Smooth muscle cell (in vitro differentiated cells): Measurements from ENCODE around the gene GCNT3. TPM values are rescaled to one million over a fixed set of nuclear protein-coding genes. Genes with fewer than 3 reads are reported as not detected.

ENCODE experiments used
- DNase-seq: peaks from one replicate; lab custom pipeline; 2025; ENCODE audit not compliant: unreplicated experiment; lab: John Stamatoyannopoulos, UW
- H2AFZ ChIP-seq: fragments of 200-600 bp; sonication (generic); 2 replicates; pipeline ENCODE4 v1.6.0; 2016; ENCODE audit warnings: antibody characterized with exemption, low read depth, mild to moderate bottlenecking
- H3F3A ChIP-seq: fragments of 200-600 bp; sonication (generic); 2 replicates; pipeline ENCODE4 v1.6.0; 2017; ENCODE audit warnings: antibody characterized with exemption, low read depth
- H3K27ac ChIP-seq: fragments of 200-600 bp; sonication (generic); 2 replicates; pipeline ENCODE4 v1.5.1; 2016; ENCODE audit warnings: low read depth, mild to moderate bottlenecking
- H3K27me3 ChIP-seq: fragments of 200-600 bp; sonication (generic); 2 replicates; pipeline ENCODE4 v1.6.1; 2016; ENCODE audit warnings: low read depth, mild to moderate bottlenecking
- H3K36me3 ChIP-seq: fragments of 200-600 bp; sonication (generic); 2 replicates; pipeline ENCODE4 v1.5.1; 2016; ENCODE audit warnings: low read depth
- H3K4me1 ChIP-seq: fragments of 200-600 bp; sonication (generic); 2 replicates; pipeline ENCODE4 v1.5.1; 2016; ENCODE audit warnings: low read depth
- H3K4me2 ChIP-seq: fragments of 200-600 bp; sonication (generic); 2 replicates; pipeline ENCODE4 v1.6.0; 2016; ENCODE audit warnings: mild to moderate bottlenecking
- H3K4me3 ChIP-seq: fragments of 200-600 bp; sonication (generic); 2 replicates; pipeline ENCODE4 v1.5.1; 2016; ENCODE audit warnings: mild to moderate bottlenecking
- H3K79me2 ChIP-seq: fragments of 200-600 bp; sonication (generic); 2 replicates; pipeline ENCODE4 v1.6.0; 2016; ENCODE audit warnings: low read depth, mild to moderate bottlenecking
- H3K9ac ChIP-seq: fragments of 200-600 bp; sonication (generic); 2 replicates; pipeline ENCODE4 v1.6.0; 2016; ENCODE audit warnings: low read depth
- H3K9me3 ChIP-seq: fragments of 200-600 bp; sonication (generic); replicated peaks from 2 replicates; pipeline ENCODE4 v1.5.1; 2016; ENCODE audit warnings: low read depth
- H4K20me1 ChIP-seq: fragments of 200-600 bp; sonication (generic); 2 replicates; pipeline ENCODE4 v1.6.0; 2016; ENCODE audit warnings: low read depth
- CTCF ChIP-seq: fragments of 200-600 bp; sonication (generic); IDR thresholded peaks from 2 replicates; pipeline ENCODE4 v1.5.1; 2017; ENCODE audit warnings: borderline replicate concordance, mild to moderate bottlenecking, antibody characterized with exemption; ENCODE audit not compliant: insufficient read depth, poor library complexity, severe bottlenecking
- WGBS: methylation state at CpG from one replicate; pipeline ENCODE4 v1.1.7; 2016; ENCODE audit warnings: low lambda C conversion rate; 5-methylcytosine and 5-hydroxymethylcytosine counted together
- polyA plus RNA-seq: library from polyadenylated mRNA; unstranded; fragments of >200 nt; fragmentation: Nextera tagmentation; extraction: Ambion mirVana; gene quantifications from 2 replicates; pipeline ENCODE4 v1.2.1, GENCODE V29; 2016
- total RNA-seq: library from RNA; depleted of rRNA; stranded (reverse); fragments of >200 nt; gene quantifications from 2 replicates; pipeline ENCODE4 v1.2.3, GENCODE V29; 2014

Gene GCNT3
- total and polyA plus RNA-seq, 2 experiments from 2014 or later: not detected

DNA sequence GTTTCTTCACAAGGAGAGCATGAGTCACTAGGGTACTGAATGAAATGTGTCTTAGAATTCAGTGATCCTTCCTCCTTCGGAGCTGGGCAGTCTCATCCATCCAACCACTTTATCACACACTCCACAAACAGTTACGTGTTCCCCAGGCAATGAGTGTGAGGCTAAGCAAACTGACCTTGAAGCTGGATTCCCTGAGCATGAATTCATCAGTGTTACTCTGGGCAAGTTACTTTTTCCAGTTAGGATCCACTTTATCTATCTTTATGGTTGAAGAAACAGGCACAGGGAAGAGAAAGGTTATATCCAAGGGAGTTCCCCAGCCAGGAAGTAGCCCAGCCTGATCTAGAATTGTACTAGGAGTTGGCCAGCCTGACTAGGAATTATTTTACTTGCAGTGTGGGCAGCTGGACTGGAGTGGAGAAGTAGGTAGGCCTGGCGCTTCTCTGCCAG is 17.1 kb upstream of the GCNT3 start:
- Histone ChIP-seq H4K20me1 (no peaks in the 10 kb centered on the region), H3K4me1 (no peaks in the 10 kb centered on the region), H3K9me3 (no peaks in the 10 kb centered on the region), H3K4me3 (no peak overlapping the region), H3K27me3 (no peaks in the 10 kb centered on the region), H3F3A (no peaks in the 10 kb centered on the region), H3K4me2 (peak overlapping the region; percentile 30), H3K79me2 (no peaks in the 10 kb centered on the region), H3K36me3 (no peaks in the 10 kb centered on the region), H3K27ac (peak overlapping the region; percentile 92), H3K9ac (peak overlapping the region; percentile 65), H2AFZ (peak overlapping the region; percentile 64)
- no peak for DNase-seq
- TF ChIP-seq CTCF: no peak
- 34% methylated on average over 3 of the region's 3 CpGs for WGBS

DNA sequence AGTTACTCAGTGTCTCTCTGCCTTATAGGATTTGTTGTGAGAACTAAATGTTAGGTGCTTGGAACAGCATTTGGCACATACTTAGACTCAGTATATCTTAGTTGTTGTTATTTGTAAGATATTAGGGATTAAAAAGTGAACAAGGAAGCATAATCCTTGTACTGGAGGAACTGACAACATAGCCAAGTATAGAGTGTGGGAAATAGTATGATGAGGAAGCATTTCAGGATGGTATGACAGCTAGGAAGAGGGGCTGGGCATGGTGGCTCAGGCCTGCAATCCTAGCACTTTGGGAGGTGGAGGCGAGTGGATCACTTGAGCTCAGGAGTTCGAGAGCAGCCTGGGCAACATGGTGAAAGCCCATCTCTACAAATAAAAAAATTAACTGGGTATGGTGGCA is 16.6 kb upstream of the GCNT3 start:
- Histone ChIP-seq H3K27me3 (no peaks in the 10 kb centered on the region), H3K4me1 (no peaks in the 10 kb centered on the region), H3F3A (no peaks in the 10 kb centered on the region), H3K4me3 (no peak overlapping the region), H3K79me2 (no peaks in the 10 kb centered on the region), H3K36me3 (no peaks in the 10 kb centered on the region), H4K20me1 (no peaks in the 10 kb centered on the region), H3K27ac (peak overlapping the region; percentile 92), H3K4me2 (peak overlapping the region; percentile 30), H3K9ac (peak overlapping the region; percentile 65), H3K9me3 (no peaks in the 10 kb centered on the region), H2AFZ (peak overlapping the region; percentile 64)
- no peak for TF ChIP-seq CTCF
- DNase-seq: no peak
- 95% methylated on average over 2 of the region's 2 CpGs for WGBS

DNA sequence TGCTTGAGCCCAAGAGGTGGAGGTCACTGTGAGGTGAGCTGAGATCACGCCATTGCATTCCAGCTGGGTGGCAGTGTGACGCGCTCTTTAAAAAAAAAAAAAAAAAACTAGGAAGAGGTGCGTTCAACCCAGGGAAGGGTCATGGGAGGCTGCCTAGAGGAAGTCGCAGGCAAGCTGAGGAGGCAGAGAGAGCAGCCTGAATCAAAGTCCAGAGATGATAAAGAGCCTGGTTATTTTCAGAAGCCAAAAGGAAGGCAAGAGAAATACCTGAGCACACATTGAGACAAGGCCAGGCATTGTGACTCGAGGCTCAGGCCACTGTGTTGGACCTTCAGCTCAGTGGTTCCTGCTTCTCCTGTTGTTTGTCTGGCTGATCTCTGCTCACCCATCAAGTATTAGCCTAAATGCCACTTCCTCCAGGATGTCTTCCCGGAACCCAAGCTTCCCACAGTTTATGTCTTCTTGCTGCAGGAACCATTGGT is 16.1 kb upstream of the GCNT3 start:
- H3K4me3 ChIP-seq: no peak overlapping the region
- H3F3A ChIP-seq: no peaks in the 10 kb centered on the region
- 89% methylated on average over 7 of the region's 7 CpGs for WGBS
- H3K79me2 ChIP-seq: no peaks in the 10 kb centered on the region
- TF ChIP-seq CTCF: no peak
- no peak for DNase-seq
- H3K4me1 ChIP-seq: no peaks in the 10 kb centered on the region
- no peaks in the 10 kb centered on the region for H4K20me1 ChIP-seq
- H3K9ac ChIP-seq: peak overlapping the region; percentile 65
- peak overlapping the region; percentile 92 for H3K27ac ChIP-seq
- no peaks in the 10 kb centered on the region for H3K9me3 ChIP-seq
- H3K36me3 ChIP-seq: no peaks in the 10 kb centered on the region
- no peak overlapping the region for H2AFZ ChIP-seq
- no peak overlapping the region for H3K4me2 ChIP-seq
- H3K27me3 ChIP-seq: no peaks in the 10 kb centered on the region

- H3K27ac ChIP-seq: no peak overlapping the region
- no peak overlapping the region for H3K4me3 ChIP-seq
- H3K4me1 ChIP-seq: no peaks in the 10 kb centered on the region
- H3K9ac ChIP-seq: no peak overlapping the region
- no peaks in the 10 kb centered on the region for H3K79me2 ChIP-seq
- no peak overlapping the region for H3K4me2 ChIP-seq
- H3K36me3 ChIP-seq: no peaks in the 10 kb centered on the region
- H4K20me1 ChIP-seq: no peaks in the 10 kb centered on the region
- no peak for DNase-seq
- H3K27me3 ChIP-seq: no peaks in the 10 kb centered on the region
- H3K9me3 ChIP-seq: no peaks in the 10 kb centered on the region
- no peak overlapping the region for H2AFZ ChIP-seq
- H3F3A ChIP-seq: no peaks in the 10 kb centered on the region
- TF ChIP-seq CTCF: no peak
Measured at GRCh38 chr15:59596640-59597039, 14.9 kb upstream of the GCNT3 start.
